Parathyroid adenoma (tissue), 2 donors: ENCODE data around the gene TRIP12.

ENCODE experiments used
- H2AFZ ChIP-seq: fragments of 300-600 bp; sonication (generic); one replicate; pipeline ENCODE4 v1.7.0; 2017; ENCODE audit warnings: antibody characterized with exemption, mild to moderate bottlenecking
- H3K27ac ChIP-seq: fragments of 300-600 bp; sonication (generic); one replicate; pipeline ENCODE4 v1.7.0; 2017
- H3K27me3 ChIP-seq: fragments of 300-600 bp; sonication (generic); one replicate; pipeline ENCODE4 v1.7.0; 2017; ENCODE audit warnings: low read length; ENCODE audit not compliant: control insufficient read depth, insufficient read depth
- H3K36me3 ChIP-seq: fragments of 300-600 bp; sonication (generic); one replicate; pipeline ENCODE4 v1.7.0; 2017; ENCODE audit warnings: low read length; ENCODE audit not compliant: control insufficient read depth, insufficient read depth
- H3K4me1 ChIP-seq: fragments of 300-600 bp; sonication (generic); one replicate; pipeline ENCODE4 v1.7.0; 2017; ENCODE audit warnings: control low read depth
- H3K4me2 ChIP-seq: fragments of 300-600 bp; sonication (generic); one replicate; pipeline ENCODE4 v1.7.0; 2017; ENCODE audit warnings: low read length
- H3K4me3 ChIP-seq: fragments of 300-600 bp; sonication (generic); one replicate; pipeline ENCODE4 v1.7.0; 2017; ENCODE audit warnings: low read depth, low read length
- H3K79me2 ChIP-seq: fragments of 300-600 bp; sonication (generic); one replicate; pipeline ENCODE4 v1.7.0; 2017; ENCODE audit warnings: control low read depth
- H3K9ac ChIP-seq: fragments of 300-600 bp; sonication (generic); one replicate; pipeline ENCODE4 v1.7.0; 2017; ENCODE audit warnings: mild to moderate bottlenecking
- H3K9me3 ChIP-seq: fragments of 300-600 bp; sonication (generic); one replicate; pipeline ENCODE4 v1.7.0; 2017; ENCODE audit warnings: low read length; ENCODE audit not compliant: control insufficient read depth
- CTCF ChIP-seq: fragments of 300-600 bp; sonication (generic); IDR thresholded peaks from one replicate; pipeline ENCODE4 v1.7.0; 2017; ENCODE audit warnings: antibody characterized with exemption, mild to moderate bottlenecking
- donor health status: primary hyperparathyroidism.

Gene TRIP12

GRCh38 chr2:229874647-229875046 lies 47.2 kb downstream of the TRIP12 start:
- H3K4me1 ChIP-seq: no peaks in the 10 kb centered on the region
- no peaks in the 10 kb centered on the region for H3K9me3 ChIP-seq
- peaks cover 46% of the 10 kb centered on the region for H3K79me2 ChIP-seq
- TF ChIP-seq CTCF: no peak
- no peak overlapping the region for H3K4me3 ChIP-seq
- H3K27ac ChIP-seq: no peak overlapping the region
- no peak overlapping the region for H2AFZ ChIP-seq
- H3K36me3 ChIP-seq: no peaks in the 10 kb centered on the region
- no peak overlapping the region for H3K9ac ChIP-seq
- no peak overlapping the region for H3K4me2 ChIP-seq
- no peaks in the 10 kb centered on the region for H3K27me3 ChIP-seq

GRCh38 chr2:229873123-229873581 lies 48.7 kb downstream of the TRIP12 start:
- no peak overlapping the region for H3K4me3 ChIP-seq
- no peak overlapping the region for H3K9ac ChIP-seq
- peaks cover 46% of the 10 kb centered on the region for H3K79me2 ChIP-seq
- no peak overlapping the region for H3K4me2 ChIP-seq
- no peak for TF ChIP-seq CTCF
- H3K4me1 ChIP-seq: no peaks in the 10 kb centered on the region
- no peaks in the 10 kb centered on the region for H3K36me3 ChIP-seq
- no peaks in the 10 kb centered on the region for H3K27me3 ChIP-seq
- no peaks in the 10 kb centered on the region for H3K9me3 ChIP-seq
- H3K27ac ChIP-seq: no peak overlapping the region
- no peak overlapping the region for H2AFZ ChIP-seq

GRCh38 chr2:229870903-229871656 lies 50.7 kb downstream of the TRIP12 start:
- H3K79me2 ChIP-seq: peaks cover 36% of the 10 kb centered on the region
- H3K4me2 ChIP-seq: no peak overlapping the region
- TF ChIP-seq CTCF: no peak
- no peaks in the 10 kb centered on the region for H3K4me1 ChIP-seq
- no peak overlapping the region for H3K4me3 ChIP-seq
- H3K27me3 ChIP-seq: no peaks in the 10 kb centered on the region
- no peaks in the 10 kb centered on the region for H3K36me3 ChIP-seq
- no peak overlapping the region for H3K9ac ChIP-seq
- no peaks in the 10 kb centered on the region for H3K9me3 ChIP-seq
- no peak overlapping the region for H2AFZ ChIP-seq
- H3K27ac ChIP-seq: no peak overlapping the region

- Histone ChIP-seq H3K79me2 (peaks cover 32% of the 10 kb centered on the region), H2AFZ (no peak overlapping the region), H3K9ac (no peak overlapping the region), H3K27me3 (no peaks in the 10 kb centered on the region), H3K4me3 (no peak overlapping the region), H3K4me2 (no peak overlapping the region), H3K4me1 (no peaks in the 10 kb centered on the region), H3K36me3 (no peaks in the 10 kb centered on the region), H3K27ac (no peak overlapping the region), H3K9me3 (no peaks in the 10 kb centered on the region)
- TF ChIP-seq CTCF: no peak
Measured at GRCh38 chr2:229869226-229869625, 52.6 kb downstream of the TRIP12 start.

GRCh38 chr2:229868794-229869193 lies 53.0 kb downstream of the TRIP12 start:
- Histone ChIP-seq H3K4me3 (no peak overlapping the region), H3K79me2 (peaks cover 28% of the 10 kb centered on the region), H3K4me2 (no peak overlapping the region), H3K27ac (no peak overlapping the region), H3K4me1 (no peaks in the 10 kb centered on the region), H2AFZ (no peak overlapping the region), H3K9me3 (no peaks in the 10 kb centered on the region), H3K9ac (no peak overlapping the region), H3K36me3 (no peaks in the 10 kb centered on the region), H3K27me3 (no peaks in the 10 kb centered on the region)
- no peak for TF ChIP-seq CTCF
